HG03571 (cell line): ENCODE data around the gene SCLY.
"Not testable (repeated sequence)": the region's sequence is repeated elsewhere in the genome, so short reads cannot be mapped to it uniquely, and the experiment has no call there.

Experiments
- ATAC-seq: cut with Tn5 transposase; IDR thresholded peaks from one replicate; pipeline ENCODE4 v1.9.1; 2021; ENCODE audit not compliant: unreplicated experiment

SCLY gene, protein sequence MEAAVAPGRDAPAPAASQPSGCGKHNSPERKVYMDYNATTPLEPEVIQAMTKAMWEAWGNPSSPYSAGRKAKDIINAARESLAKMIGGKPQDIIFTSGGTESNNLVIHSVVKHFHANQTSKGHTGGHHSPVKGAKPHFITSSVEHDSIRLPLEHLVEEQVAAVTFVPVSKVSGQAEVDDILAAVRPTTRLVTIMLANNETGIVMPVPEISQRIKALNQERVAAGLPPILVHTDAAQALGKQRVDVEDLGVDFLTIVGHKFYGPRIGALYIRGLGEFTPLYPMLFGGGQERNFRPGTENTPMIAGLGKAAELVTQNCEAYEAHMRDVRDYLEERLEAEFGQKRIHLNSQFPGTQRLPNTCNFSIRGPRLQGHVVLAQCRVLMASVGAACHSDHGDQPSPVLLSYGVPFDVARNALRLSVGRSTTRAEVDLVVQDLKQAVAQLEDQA

DNA sequence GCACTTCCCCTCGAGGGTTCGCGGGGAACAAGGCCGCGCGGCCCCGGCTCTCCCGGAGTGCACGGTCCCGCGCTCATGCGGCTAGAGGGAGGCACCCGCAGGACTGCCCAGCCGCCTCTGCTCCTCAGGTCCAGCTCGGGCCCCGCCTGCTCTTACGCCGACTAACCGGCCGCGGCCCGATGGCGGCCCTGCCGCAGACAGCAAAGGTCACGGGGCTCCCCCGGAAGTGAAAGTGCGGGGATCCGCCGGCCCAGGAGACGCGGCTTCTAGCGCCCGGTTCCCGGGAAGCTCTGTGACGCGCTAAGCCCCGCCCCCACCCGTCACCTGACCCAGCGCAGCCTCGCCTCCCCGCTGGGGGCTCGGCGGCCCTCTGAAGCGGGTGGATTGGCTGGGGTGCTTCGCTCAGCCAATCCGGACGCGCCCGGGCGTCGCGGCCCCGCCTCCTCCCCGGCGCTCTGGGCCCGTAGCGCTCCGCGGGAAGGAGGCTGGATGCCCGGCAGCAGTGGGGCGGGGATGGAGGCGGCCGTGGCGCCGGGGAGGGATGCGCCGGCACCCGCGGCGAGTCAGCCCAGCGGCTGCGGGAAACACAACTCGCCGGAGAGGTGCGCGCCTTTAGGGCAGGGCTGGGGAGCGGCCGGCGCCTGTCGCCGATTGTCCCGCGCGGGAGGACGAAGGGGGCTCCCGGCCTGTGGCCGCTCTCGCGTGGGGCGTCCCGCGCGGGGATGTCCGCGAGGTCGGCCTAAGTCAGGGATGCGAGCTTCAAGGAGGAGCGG lies at the start of gene SCLY:
Gene SCLY, plus strand, starts transcription at position 460 of the 773 bp plus-strand sequence. Its CDS starts 54 bp downstream, at position 514.
- ATAC-seq: peak; percentile 95

GRCh38 chr2:238013806-238014205 lies 47.0 kb upstream of the SCLY start:
- no peak for ATAC-seq

- ATAC-seq: no peak
These were observed 45.1 kb upstream of the SCLY start for GRCh38 chr2:238015705-238016104.

DNA sequence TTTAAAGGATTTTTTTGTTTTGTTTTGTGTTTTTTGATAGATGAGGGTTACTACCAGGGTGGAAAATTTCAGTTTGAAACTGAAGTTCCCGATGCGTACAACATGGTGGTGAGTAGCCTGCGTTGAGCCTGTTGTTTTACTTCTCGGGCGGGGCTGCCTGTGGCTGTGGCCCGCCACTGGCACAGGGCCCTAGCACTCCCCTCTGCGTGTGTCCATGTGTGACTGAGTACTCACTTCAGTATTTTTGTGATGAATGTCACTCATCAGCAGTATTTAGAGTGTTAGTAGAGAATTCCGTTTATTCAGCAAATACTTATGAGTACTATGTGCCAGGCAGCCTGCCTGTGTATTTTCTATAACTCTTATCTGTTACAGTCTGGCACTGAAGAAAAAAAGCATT lies 44.3 kb upstream of the SCLY start:
- ATAC-seq: no peak

- no peak for ATAC-seq
These were observed 40.8 kb upstream of the SCLY start for GRCh38 chr2:238019962-238020361.

- no peak for ATAC-seq
These were observed 40.0 kb upstream of the SCLY start for GRCh38 chr2:238020816-238021215.

- no peak for ATAC-seq
These were observed 39.5 kb upstream of the SCLY start for GRCh38 chr2:238021327-238021726.

- no peak for ATAC-seq
These were observed 38.1 kb upstream of the SCLY start for GRCh38 chr2:238022594-238023157.

DNA sequence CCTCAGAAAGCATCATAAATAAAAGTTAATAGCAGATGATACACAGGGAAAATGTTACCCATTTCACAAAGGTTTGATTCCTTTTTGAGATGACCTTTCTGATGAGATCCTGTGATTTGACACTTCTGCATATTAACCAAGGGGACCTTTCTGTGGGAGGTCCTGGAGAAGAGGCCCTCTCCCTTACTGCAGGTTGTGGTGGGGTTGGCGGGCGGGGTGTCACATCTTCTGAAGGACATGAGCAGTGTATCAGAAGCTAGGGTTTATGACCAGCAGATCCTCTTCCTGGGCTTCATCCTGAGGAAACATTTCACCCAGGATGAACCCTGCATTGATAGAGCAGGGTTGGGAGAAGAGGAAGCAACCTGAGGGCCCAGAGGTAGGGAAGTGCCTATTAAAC lies 37.2 kb upstream of the SCLY start:
- no peak for ATAC-seq

DNA sequence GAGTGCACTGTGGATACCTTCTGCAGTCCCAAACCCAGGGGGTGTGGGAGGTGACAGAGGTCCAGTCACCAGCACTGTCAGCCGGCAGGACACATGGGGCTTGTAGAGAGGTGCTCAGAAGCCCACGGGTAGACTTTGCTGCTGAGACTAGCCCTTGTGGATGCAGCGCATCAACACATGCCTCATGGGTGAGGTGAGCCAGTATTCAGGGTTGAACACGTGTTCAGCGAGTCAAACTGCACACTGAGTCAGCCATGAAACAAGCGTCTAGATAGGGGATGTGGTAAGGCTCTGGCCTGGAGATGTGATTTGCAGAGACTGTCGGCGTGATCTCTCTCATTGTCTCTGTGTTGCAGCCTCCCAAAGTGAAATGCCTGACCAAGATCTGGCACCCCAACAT lies 35.8 kb upstream of the SCLY start:
- no peak for ATAC-seq

- no peak for ATAC-seq
These were observed 35.0 kb upstream of the SCLY start for GRCh38 chr2:238025741-238026360.

DNA sequence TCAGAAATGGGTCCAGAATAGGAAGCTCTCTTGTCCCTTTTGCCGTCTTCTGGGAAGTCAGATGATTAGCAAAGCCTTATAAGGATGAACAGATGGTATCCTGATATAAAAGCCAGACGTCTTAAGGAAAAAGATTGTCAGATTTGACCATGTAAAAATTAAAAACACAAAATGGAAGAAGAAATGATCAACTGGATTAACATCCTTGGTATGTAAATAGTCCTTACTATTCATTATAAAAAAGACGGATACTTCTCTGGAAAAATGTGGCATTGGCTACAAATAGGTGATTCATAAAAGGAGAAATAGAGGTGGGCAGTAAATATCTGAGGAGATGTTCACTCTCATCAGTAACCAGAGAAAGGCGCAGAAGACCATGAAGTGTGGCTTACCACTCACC lies 33.7 kb upstream of the SCLY start:
- ATAC-seq: no peak

GRCh38 chr2:238027591-238028415 lies 33.0 kb upstream of the SCLY start:
- ATAC-seq: no peak

GRCh38 chr2:238029853-238030252 lies 30.9 kb upstream of the SCLY start:
- ATAC-seq: no peak

DNA sequence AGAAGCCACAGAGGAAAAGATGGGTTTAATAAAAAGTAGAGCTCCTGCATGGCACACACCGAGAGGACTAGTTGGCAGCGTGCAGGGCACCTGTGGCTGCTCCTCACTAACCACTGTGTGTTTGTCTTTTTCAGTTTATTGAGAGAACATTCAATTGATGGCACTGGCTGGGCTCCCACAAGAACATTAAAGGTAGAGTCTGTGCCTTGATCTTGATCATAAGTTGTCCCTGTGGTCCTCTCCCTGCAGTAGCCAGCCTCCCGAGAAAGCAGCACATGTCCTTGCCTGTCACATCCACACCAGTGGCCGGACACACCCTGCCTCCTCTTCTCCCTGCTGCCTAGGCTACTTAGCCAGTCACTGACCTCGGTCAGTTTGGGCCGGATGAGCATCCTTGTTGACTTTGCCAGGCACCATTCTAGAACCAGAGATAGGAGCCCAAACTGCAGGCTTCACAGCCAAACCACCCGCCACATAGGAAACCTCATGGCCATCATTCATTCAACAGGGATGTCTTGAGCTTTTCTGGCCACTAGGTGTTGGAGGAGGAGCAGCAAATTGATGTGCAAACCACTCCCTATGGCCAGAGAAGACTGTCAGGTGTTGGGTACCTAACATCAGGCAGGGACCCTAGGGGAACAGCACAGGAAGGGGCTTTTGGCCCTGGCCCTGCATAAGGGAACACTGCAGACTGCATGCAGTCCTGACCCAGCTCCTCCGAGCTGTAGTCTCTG lies 30.2 kb upstream of the SCLY start:
- ATAC-seq: no peak

GRCh38 chr2:238031751-238032150 lies 29.1 kb upstream of the SCLY start:
- no peak for ATAC-seq

DNA sequence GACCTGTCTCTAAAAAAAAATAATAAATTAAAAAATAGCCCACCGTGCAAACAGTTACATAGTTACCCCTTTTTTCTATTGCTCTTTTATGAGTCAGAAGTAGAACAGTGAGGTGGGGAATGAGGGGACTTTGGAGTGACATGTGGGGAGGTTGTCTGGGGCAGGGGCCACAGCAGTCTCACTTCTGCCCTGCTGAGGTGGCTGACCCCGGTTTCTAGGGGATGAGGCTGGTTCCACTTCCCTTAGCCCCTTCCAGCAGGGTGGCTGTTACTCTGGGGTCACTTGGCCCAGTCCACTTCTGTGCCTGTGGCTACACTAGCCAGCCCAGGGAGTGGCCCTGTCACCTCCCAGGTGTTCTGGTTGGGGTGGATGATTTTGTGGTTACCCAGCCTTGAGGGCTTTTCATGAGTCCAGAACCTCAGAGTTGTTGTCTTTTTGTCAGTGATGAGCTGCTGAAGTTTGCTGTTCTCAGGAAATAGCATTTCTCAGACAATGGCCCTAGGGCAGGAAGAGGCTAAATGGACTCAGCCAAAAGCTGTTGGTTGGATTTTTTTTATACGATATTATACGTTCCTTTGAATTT lies 28.0 kb upstream of the SCLY start:
- ATAC-seq: no peak

GRCh38 chr2:238033991-238034390 lies 26.8 kb upstream of the SCLY start:
- not testable (repeated sequence) for ATAC-seq

GRCh38 chr2:238038203-238038602 lies 22.6 kb upstream of the SCLY start:
- ATAC-seq: no peak
